Transverse colon (tissue), 4 donors: ENCODE data around the gene OR6K3.

Experiments
- EP300 ChIP-seq: sonication (generic); formaldehyde crosslinking; IDR thresholded peaks from one replicate; pipeline ENCODE4 v1.6.1; 2017; ENCODE audit warnings: antibody characterized with exemption, low read depth
- POLR2AphosphoS5 ChIP-seq, 3 donors: sonication (generic); formaldehyde crosslinking; IDR thresholded peaks; one replicate each; pipeline ENCODE4 v1.6.1; 2016; ENCODE audit warnings: antibody characterized with exemption in 3 of 3
- TF ChIP-seq, protein P1 (sequence below), 5 experiments: fragments of 200-600 bp in 3 of 5; fragments of 450-650 bp in 2 of 5; sonication (generic) in 3 of 5; IDR thresholded peaks; 1 replicate in 2 of 5; 2 replicates in 3 of 5; pipeline ENCODE4 v1.5.1; 2016 to 2017; ENCODE audit warnings: antibody characterized with exemption in 5 of 5, inconsistent platforms in 3 of 5, mild to moderate bottlenecking in 2 of 5, moderate library complexity in 1 of 5

DNA sequence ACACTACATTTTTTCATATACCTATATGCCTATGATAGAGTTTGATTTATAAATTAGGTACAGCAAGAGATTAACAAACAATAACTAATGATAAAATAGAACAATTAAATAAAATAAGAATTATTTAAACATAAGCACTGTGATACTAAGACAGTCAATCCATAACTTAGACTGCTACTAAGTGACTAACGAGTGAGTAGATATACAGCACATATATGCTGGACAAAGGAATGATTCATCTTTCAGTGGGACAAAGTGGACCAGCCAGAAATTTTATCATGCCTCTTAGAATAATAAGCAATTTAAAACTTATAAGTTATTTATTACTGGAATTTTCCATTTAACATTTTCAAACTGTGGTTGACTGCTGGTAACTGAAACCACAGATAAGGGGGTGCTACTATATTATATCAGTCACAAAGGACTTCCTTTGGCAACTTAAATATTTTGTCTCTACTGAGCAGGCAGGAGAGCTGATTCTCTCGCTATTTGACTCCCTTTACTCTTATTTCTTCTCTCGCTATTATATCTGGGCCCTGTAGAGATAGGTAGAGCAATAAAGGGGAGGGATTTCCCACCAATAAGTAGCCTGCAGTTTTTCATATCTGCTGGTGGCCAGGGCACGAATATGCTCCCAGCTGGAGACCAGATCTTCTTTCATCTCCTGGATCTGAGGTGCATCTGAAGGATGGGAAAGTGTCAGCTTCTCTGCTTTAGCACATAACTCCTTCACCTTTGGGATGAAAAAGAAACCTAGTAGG, 44.8 kb downstream of the OR6K3 start:
- TF ChIP-seq, protein P1, sequence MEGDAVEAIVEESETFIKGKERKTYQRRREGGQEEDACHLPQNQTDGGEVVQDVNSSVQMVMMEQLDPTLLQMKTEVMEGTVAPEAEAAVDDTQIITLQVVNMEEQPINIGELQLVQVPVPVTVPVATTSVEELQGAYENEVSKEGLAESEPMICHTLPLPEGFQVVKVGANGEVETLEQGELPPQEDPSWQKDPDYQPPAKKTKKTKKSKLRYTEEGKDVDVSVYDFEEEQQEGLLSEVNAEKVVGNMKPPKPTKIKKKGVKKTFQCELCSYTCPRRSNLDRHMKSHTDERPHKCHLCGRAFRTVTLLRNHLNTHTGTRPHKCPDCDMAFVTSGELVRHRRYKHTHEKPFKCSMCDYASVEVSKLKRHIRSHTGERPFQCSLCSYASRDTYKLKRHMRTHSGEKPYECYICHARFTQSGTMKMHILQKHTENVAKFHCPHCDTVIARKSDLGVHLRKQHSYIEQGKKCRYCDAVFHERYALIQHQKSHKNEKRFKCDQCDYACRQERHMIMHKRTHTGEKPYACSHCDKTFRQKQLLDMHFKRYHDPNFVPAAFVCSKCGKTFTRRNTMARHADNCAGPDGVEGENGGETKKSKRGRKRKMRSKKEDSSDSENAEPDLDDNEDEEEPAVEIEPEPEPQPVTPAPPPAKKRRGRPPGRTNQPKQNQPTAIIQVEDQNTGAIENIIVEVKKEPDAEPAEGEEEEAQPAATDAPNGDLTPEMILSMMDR (IDR thresholded peaks at IDR 0.05) = no peak
- TF ChIP-seq POLR2AphosphoS5 (IDR thresholded peaks at IDR 0.05) = no peak
- no peak for TF ChIP-seq EP300
